Stimulated activated naive B cell treated with anti-CD40 and anti-IgM and Interleukin-4, amounts not matched to agents 10 μg/mL and 1 μg/mL and 100 μg/mL, for 72 hours (primary cell): ENCODE results near the gene TEF.
"Not testable (repeated sequence)": the region's sequence is repeated elsewhere in the genome, so short reads cannot be mapped to it uniquely, and the experiment has no call there.

Experiments used
- ATAC-seq, 2 donors: fragments of 150-1000 bp; cut with Tn5 transposase; replicated peaks; 2 replicates each; pipeline ENCODE4 v1.10.0; 2021; ENCODE audit warnings: moderate library complexity in 1 of 2
- DNase-seq: peaks from one replicate; pipeline ENCODE4 v3.0.0; 2021
- H3K27ac Mint-ChIP-seq: one replicate; pipeline ENCODE4 v1.8.0; 2022; ENCODE audit warnings: mild to moderate bottlenecking, mixed read lengths
- H3K27me3 Mint-ChIP-seq, 2 donors: one replicate each; pipeline ENCODE4 v1.8.0; 2022; ENCODE audit warnings: mixed read lengths in 2 of 2
- H3K36me3 Mint-ChIP-seq, 2 donors: one replicate each; pipeline ENCODE4 v1.8.0; 2022; ENCODE audit warnings: mixed read lengths in 2 of 2, mild to moderate bottlenecking in 1 of 2
- H3K4me1 Mint-ChIP-seq, 2 donors: one replicate each; pipeline ENCODE4 v1.8.0; 2022; ENCODE audit warnings: mixed read lengths in 2 of 2, mild to moderate bottlenecking in 1 of 2
- H3K4me3 Mint-ChIP-seq, 2 donors: one replicate each; pipeline ENCODE4 v1.8.0; 2022; ENCODE audit warnings: mild to moderate bottlenecking in 2 of 2, mixed read lengths in 2 of 2, moderate library complexity in 1 of 2
- H3K9me3 Mint-ChIP-seq, 2 donors: one replicate each; pipeline ENCODE4 v1.8.0; 2022; ENCODE audit warnings: mixed read lengths in 2 of 2, mild to moderate bottlenecking in 1 of 2

The TEF gene

GRCh38 chr22:41407433-41407832 is 25.7 kb downstream of the TEF start:
- H3K4me3 Mint-ChIP-seq, result peak overlapping the region in 1 of 2 donors; percentile 37

GRCh38 chr22:41408665-41409064 is 26.9 kb downstream of the TEF start:
- Mint-ChIP-seq H3K4me1 (peaks cover 33 to 38% of the 10 kb centered on the region in 2 donors), H3K27me3 (no peaks in the 10 kb centered on the region), H3K9me3 (no peaks in the 10 kb centered on the region), H3K27ac (peak overlapping the region; percentile 20), H3K4me3 (no peak overlapping the region), H3K36me3 (no peaks in the 10 kb centered on the region)
- DNase-seq (no peak), ATAC-seq (no peak)

More at GRCh38 chr22:41407433-41407832, 25.7 kb downstream of the TEF start:
- Mint-ChIP-seq H3K36me3 (no peaks in the 10 kb centered on the region), H3K4me1 (peaks cover 33 to 37% of the 10 kb centered on the region in 2 donors), H3K27me3 (no peaks in the 10 kb centered on the region), H3K27ac (peak overlapping the region; percentile 80), H3K9me3 (no peaks in the 10 kb centered on the region)
- ATAC-seq, result no peak
- DNase-seq, result no peak

- Mint-ChIP-seq H3K4me1 (peaks cover 31 to 40% of the 10 kb centered on the region in 2 donors), H3K36me3 (no peaks in the 10 kb centered on the region)
Measured at GRCh38 chr22:41410311-41410751, 28.6 kb downstream of the TEF start.

GRCh38 chr22:41411021-41411851 is 29.5 kb downstream of the TEF start:
- ATAC-seq (no peak), DNase-seq (no peak)
- no peaks in the 10 kb centered on the region for H3K27me3 Mint-ChIP-seq
- H3K36me3 Mint-ChIP-seq, result peaks cover 4% of the 10 kb centered on the region in 2 donors
- peaks cover 29 to 41% of the 10 kb centered on the region in 2 donors for H3K4me1 Mint-ChIP-seq
- no peak overlapping the region for H3K4me3 Mint-ChIP-seq
- H3K9me3 Mint-ChIP-seq, result no peaks in the 10 kb centered on the region
- H3K27ac Mint-ChIP-seq, result peak overlapping the region; percentile 94

More at GRCh38 chr22:41410311-41410751, 28.6 kb downstream of the TEF start:
- Mint-ChIP-seq H3K27me3 (no peaks in the 10 kb centered on the region), H3K9me3 (no peaks in the 10 kb centered on the region), H3K27ac (peak overlapping the region; percentile 70), H3K4me3 (no peak overlapping the region)
- DNase-seq, result no peak
- ATAC-seq, result no peak

GRCh38 chr22:41415554-41415953 is 33.8 kb downstream of the TEF start:
- no peaks in the 10 kb centered on the region for H3K9me3 Mint-ChIP-seq
- ATAC-seq (no peak), DNase-seq (no peak)
- H3K4me3 Mint-ChIP-seq, result peak overlapping the region; percentile 76 to 95
- peak overlapping the region; percentile 85 for H3K27ac Mint-ChIP-seq
- no peaks in the 10 kb centered on the region for H3K27me3 Mint-ChIP-seq
- peaks cover 28 to 32% of the 10 kb centered on the region in 2 donors for H3K4me1 Mint-ChIP-seq
- H3K36me3 Mint-ChIP-seq, result peaks cover 6 to 8% of the 10 kb centered on the region in 2 donors

GRCh38 chr22:41417622-41418390 is 36.1 kb downstream of the TEF start:
- H3K4me3 Mint-ChIP-seq, result no peak overlapping the region
- DNase-seq (no peak), ATAC-seq (no peak)
- H3K9me3 Mint-ChIP-seq, result no peaks in the 10 kb centered on the region
- H3K4me1 Mint-ChIP-seq, result peaks cover 16 to 28% of the 10 kb centered on the region in 2 donors
- H3K27me3 Mint-ChIP-seq, result no peaks in the 10 kb centered on the region
- peaks cover 6 to 13% of the 10 kb centered on the region in 2 donors for H3K36me3 Mint-ChIP-seq
- peak overlapping the region; percentile 42 for H3K27ac Mint-ChIP-seq

GRCh38 chr22:41418717-41419116 is 37.0 kb downstream of the TEF start:
- Mint-ChIP-seq H3K36me3 (peaks cover 11 to 16% of the 10 kb centered on the region in 2 donors), H3K27me3 (no peaks in the 10 kb centered on the region), H3K4me1 (peaks cover 16 to 27% of the 10 kb centered on the region in 2 donors), H3K4me3 (no peak overlapping the region), H3K27ac (no peak overlapping the region), H3K9me3 (no peaks in the 10 kb centered on the region)
- no peak for ATAC-seq
- no peak for DNase-seq

GRCh38 chr22:41425660-41426365 is 44.1 kb downstream of the TEF start:
- H3K4me1 Mint-ChIP-seq, result peaks cover 12 to 20% of the 10 kb centered on the region in 2 donors
- H3K27me3 Mint-ChIP-seq, result no peaks in the 10 kb centered on the region
- peaks cover 23 to 40% of the 10 kb centered on the region in 2 donors for H3K36me3 Mint-ChIP-seq
- H3K4me3 Mint-ChIP-seq, result peak overlapping the region in 1 of 2 donors; percentile 15
- DNase-seq (no peak), ATAC-seq (peak; percentile 71 to 80)
- no peaks in the 10 kb centered on the region for H3K9me3 Mint-ChIP-seq
- H3K27ac Mint-ChIP-seq, result peak overlapping the region; percentile 84

- peak in 1 of 2 donors; percentile 30 for ATAC-seq
Measured at GRCh38 chr22:41429232-41429950, 47.6 kb downstream of the TEF start.

GRCh38 chr22:41429951-41430332 is 48.2 kb downstream of the TEF start:
- DNase-seq (no peak), ATAC-seq (no peak)
- no peaks in the 10 kb centered on the region for H3K27me3 Mint-ChIP-seq
- H3K4me3 Mint-ChIP-seq, result no peak overlapping the region
- H3K4me1 Mint-ChIP-seq, result peaks cover 14 to 19% of the 10 kb centered on the region in 2 donors
- H3K36me3 Mint-ChIP-seq, result peaks cover 23 to 53% of the 10 kb centered on the region in 2 donors
- H3K9me3 Mint-ChIP-seq, result no peaks in the 10 kb centered on the region
- peak overlapping the region; percentile 51 for H3K27ac Mint-ChIP-seq

More at GRCh38 chr22:41429232-41429950, 47.6 kb downstream of the TEF start:
- no peaks in the 10 kb centered on the region for H3K27me3 Mint-ChIP-seq
- no peak overlapping the region for H3K4me3 Mint-ChIP-seq
- no peaks in the 10 kb centered on the region for H3K9me3 Mint-ChIP-seq
- no peak overlapping the region for H3K27ac Mint-ChIP-seq
- peaks cover 14 to 19% of the 10 kb centered on the region in 2 donors for H3K4me1 Mint-ChIP-seq
- no peak for DNase-seq
- peaks cover 25 to 54% of the 10 kb centered on the region in 2 donors for H3K36me3 Mint-ChIP-seq

- Mint-ChIP-seq H3K9me3 (no peaks in the 10 kb centered on the region), H3K27me3 (no peaks in the 10 kb centered on the region), H3K4me1 (peaks cover 20 to 26% of the 10 kb centered on the region in 2 donors), H3K4me3 (peak overlapping the region in 1 of 2 donors; percentile 29), H3K27ac (peak overlapping the region; percentile 75), H3K36me3 (peaks cover 28 to 58% of the 10 kb centered on the region in 2 donors)
- ATAC-seq (no peak), DNase-seq (no peak)
Measured at GRCh38 chr22:41431656-41432055, 49.9 kb downstream of the TEF start.

- H3K27me3 Mint-ChIP-seq, H3K9me3 Mint-ChIP-seq, H3K4me3 Mint-ChIP-seq, ATAC-seq, DNase-seq: not testable (repeated sequence)
- Mint-ChIP-seq H3K4me1 (peaks cover 27 to 30% of the 10 kb centered on the region in 2 donors), H3K36me3 (peaks cover 31 to 62% of the 10 kb centered on the region in 2 donors), H3K27ac (peak overlapping the region; percentile 37)
Measured at GRCh38 chr22:41433480-41433879, 51.7 kb downstream of the TEF start.

- H3K4me1 Mint-ChIP-seq, result peaks cover 33 to 40% of the 10 kb centered on the region in 2 donors
- H3K9me3 Mint-ChIP-seq, H3K27me3 Mint-ChIP-seq, ATAC-seq, DNase-seq: not testable (repeated sequence)
- peak overlapping the region; percentile 63 for H3K27ac Mint-ChIP-seq
- H3K36me3 Mint-ChIP-seq, result peaks cover 33 to 70% of the 10 kb centered on the region in 2 donors
- H3K4me3 Mint-ChIP-seq, result peak overlapping the region in 1 of 2 donors; percentile 37
Measured at GRCh38 chr22:41434361-41435003, 52.7 kb downstream of the TEF start.
